GM23338 (cell line): Measurements from ENCODE around the gene UNC5C. TPM values are rescaled to one million over a fixed set of nuclear protein-coding genes. Genes with fewer than 3 reads are reported as not detected.

ENCODE experiments used
- ATAC-seq: fragments of 200-7000 bp; cut with Tn5 transposase; 3 replicates; pipeline ENCODE4 v1.9.1; 2020
- DNase-seq: peaks from one replicate; pipeline ENCODE4 v3.0.0-alpha.2; 2015; ENCODE audit warnings: low spot score
- H2AFZ ChIP-seq: fragments of 200-600 bp; sonication (generic); 2 replicates; pipeline ENCODE4 v1.8.0; 2016; ENCODE audit warnings: antibody characterized with exemption, mild to moderate bottlenecking, moderate library complexity
- H3F3A ChIP-seq: fragments of 200-600 bp; sonication (generic); replicated peaks from 2 replicates; pipeline ENCODE4 v1.8.0; 2017; ENCODE audit warnings: antibody characterized with exemption, mixed run types, low read depth
- H3K27ac ChIP-seq: fragments of 200-600 bp; sonication (generic); 2 replicates; pipeline ENCODE4 v1.6.1; 2016; ENCODE audit warnings: low read depth
- H3K27me3 ChIP-seq: fragments of 200-600 bp; sonication (generic); 2 replicates; pipeline ENCODE4 v1.8.0; 2016; ENCODE audit warnings: mild to moderate bottlenecking, mixed run types, moderate library complexity; ENCODE audit not compliant: insufficient read depth
- H3K36me3 ChIP-seq: fragments of 200-600 bp; sonication (generic); 2 replicates; pipeline ENCODE4 v1.8.0; 2016; ENCODE audit warnings: mild to moderate bottlenecking; ENCODE audit not compliant: insufficient read depth
- H3K4me1 ChIP-seq: fragments of 200-600 bp; sonication (generic); 2 replicates; pipeline ENCODE4 v1.8.0; 2016; ENCODE audit warnings: mild to moderate bottlenecking, moderate library complexity; ENCODE audit not compliant: insufficient read depth
- H3K4me2 ChIP-seq: fragments of 200-600 bp; sonication (generic); 2 replicates; pipeline ENCODE4 v1.7.1; 2017; ENCODE audit warnings: mixed run types
- H3K4me3 ChIP-seq: fragments of 200-600 bp; sonication (generic); 2 replicates; pipeline ENCODE4 v1.6.1; 2016; ENCODE audit warnings: mixed run types
- H3K79me2 ChIP-seq: fragments of 200-600 bp; sonication (generic); replicated peaks from 2 replicates; pipeline ENCODE4 v1.8.0; 2017; ENCODE audit warnings: mild to moderate bottlenecking; ENCODE audit not compliant: insufficient read depth
- H3K9me2 ChIP-seq: fragments of 200-600 bp; sonication (generic); 2 replicates; pipeline ENCODE4 v1.8.0; 2017; ENCODE audit not compliant: insufficient read depth
- H4K20me1 ChIP-seq: fragments of 200-600 bp; sonication (generic); replicated peaks from 2 replicates; pipeline ENCODE4 v1.8.0; 2017; ENCODE audit warnings: mild to moderate bottlenecking; ENCODE audit not compliant: insufficient read depth
- H3K27ac Mint-ChIP-seq: 2 replicates; pipeline ENCODE4 v1.8.0; 2020; ENCODE audit warnings: inconsistent platforms, mild to moderate bottlenecking, moderate library complexity, mixed read lengths
- H3K27me3 Mint-ChIP-seq: 3 replicates; pipeline ENCODE4 v1.8.0; 2022; ENCODE audit warnings: low read depth, mild to moderate bottlenecking, moderate library complexity, mixed read lengths, inconsistent platforms; ENCODE audit not compliant: insufficient read depth, poor library complexity
- H3K36me3 Mint-ChIP-seq: 3 replicates; pipeline ENCODE4 v1.8.0; 2021; ENCODE audit warnings: low read depth, mild to moderate bottlenecking, inconsistent platforms, moderate library complexity, mixed read lengths
- H3K4me1 Mint-ChIP-seq: 3 replicates; pipeline ENCODE4 v1.8.0; 2020; ENCODE audit warnings: mild to moderate bottlenecking, inconsistent platforms, mixed read lengths
- H3K4me3 Mint-ChIP-seq: 3 replicates; pipeline ENCODE4 v1.8.0; 2021; ENCODE audit warnings: moderate library complexity, mild to moderate bottlenecking, inconsistent platforms, mixed read lengths
- H3K9me3 Mint-ChIP-seq: 3 replicates; pipeline ENCODE4 v1.8.0; 2020; ENCODE audit warnings: moderate library complexity, mild to moderate bottlenecking, inconsistent platforms, mixed read lengths
- CREB1 ChIP-seq: fragments of 250-450 bp; sonication (Bioruptor Pico); IDR thresholded peaks from 2 replicates; pipeline ENCODE4 v1.5.0; 2020; ENCODE audit warnings: low read depth, mild to moderate bottlenecking, moderate library complexity
- CTCF ChIP-seq, 2 experiments: fragments of 200-600 bp in 1 of 2; sonication (generic) in 1 of 2; conservative IDR thresholded peaks; 2 replicates each; pipeline versions ENCODE4 v1.5.1 to v1.6.1; 2016 to 2017; ENCODE audit warnings: antibody characterized with exemption in 2 of 2, low read depth in 2 of 2, mild to moderate bottlenecking in 2 of 2, moderate library complexity in 1 of 2
- ETS1 ChIP-seq: IDR thresholded peaks from 2 replicates; pipeline ENCODE4 v1.6.1; 2016; ENCODE audit warnings: antibody characterized with exemption
- EZH2 ChIP-seq: fragments of 200-600 bp; sonication (generic); IDR thresholded peaks from one replicate; pipeline ENCODE4 v1.8.0; 2017; ENCODE audit warnings: antibody characterized with exemption, mild to moderate bottlenecking, low read depth; ENCODE audit not compliant: unreplicated experiment
- EZH2phosphoT487 ChIP-seq: fragments of 200-600 bp; sonication (generic); IDR thresholded peaks from one replicate; pipeline ENCODE4 v1.8.1; 2018; ENCODE audit warnings: antibody characterized with exemption; ENCODE audit not compliant: unreplicated experiment
- JUNB ChIP-seq: IDR thresholded peaks from one replicate; pipeline ENCODE4 v1.6.1; 2016; ENCODE audit warnings: antibody characterized with exemption; ENCODE audit not compliant: unreplicated experiment
- NANOG ChIP-seq: IDR thresholded peaks from 2 replicates; pipeline ENCODE4 v1.6.1; 2016; ENCODE audit warnings: antibody characterized with exemption, borderline replicate concordance
- REST ChIP-seq: IDR thresholded peaks from one replicate; pipeline ENCODE4 v1.6.1; 2018; ENCODE audit warnings: antibody characterized with exemption; ENCODE audit not compliant: unreplicated experiment
- ZNF114 ChIP-seq: fragments of 250-450 bp; sonication (Bioruptor Pico); IDR thresholded peaks from 2 replicates; pipeline ENCODE4 v1.5.0; 2020; ENCODE audit warnings: mild to moderate bottlenecking, moderate library complexity
- ZNF462 ChIP-seq: fragments of 250-450 bp; sonication (Bioruptor Pico); IDR thresholded peaks from 2 replicates; pipeline ENCODE4 v1.5.0; 2020; ENCODE audit warnings: mild to moderate bottlenecking, moderate library complexity
- polyA plus RNA-seq: library from polyadenylated mRNA; unstranded; fragments of >200 nt; fragmentation: Nextera tagmentation; extraction: Ambion mirVana; gene quantifications from 2 replicates; pipeline ENCODE4 v1.2.1, GENCODE V29; 2016
- total RNA-seq: library from RNA; depleted of rRNA; stranded (reverse); fragments of >200 nt; shearing (Covaris generic); gene quantifications from 2 replicates; pipeline ENCODE4 v1.2.3, GENCODE V29; 2014

Gene UNC5C
- total and polyA plus RNA-seq, 2 experiments from 2014 or later, result 0.08 to 0.21 TPM

- Histone ChIP-seq H3K4me3 (no peak overlapping the region), H3K36me3 (no peaks in the 10 kb centered on the region), H3K27ac (no peak overlapping the region), H3K4me2 (no peak overlapping the region), H3K9me2 (no peaks in the 10 kb centered on the region), H2AFZ (no peak overlapping the region), H3K79me2 (no peaks in the 10 kb centered on the region), H3K4me1 (no peaks in the 10 kb centered on the region), H4K20me1 (no peaks in the 10 kb centered on the region), H3F3A (no peaks in the 10 kb centered on the region), H3K27me3 (no peaks in the 10 kb centered on the region)
- Mint-ChIP-seq H3K36me3 (no peaks in the 10 kb centered on the region), H3K27ac (no peak overlapping the region), H3K27me3 (no peaks in the 10 kb centered on the region), H3K4me1 (no peaks in the 10 kb centered on the region), H3K9me3 (no peaks in the 10 kb centered on the region), H3K4me3 (no peak overlapping the region)
- ATAC-seq (peak; percentile 34; the same call in 1 of the 3 replicates), DNase-seq (no peak)
- TF ChIP-seq NANOG (no peak), EZH2phosphoT487 (no peak)
Measured at GRCh38 chr4:95462921-95463320, 85.9 kb downstream of the UNC5C start.

- no peak overlapping the region for H3K4me3 Mint-ChIP-seq
- no peaks in the 10 kb centered on the region for H3F3A ChIP-seq
- H3K9me2 ChIP-seq, result no peaks in the 10 kb centered on the region
- H3K36me3 Mint-ChIP-seq, result no peaks in the 10 kb centered on the region
- DNase-seq, result no peak
- H3K27me3 Mint-ChIP-seq, result peaks cover 3% of the 10 kb centered on the region
- H3K79me2 ChIP-seq, result no peaks in the 10 kb centered on the region
- no peaks in the 10 kb centered on the region for H3K9me3 Mint-ChIP-seq
- H3K36me3 ChIP-seq, result no peaks in the 10 kb centered on the region
- no peak overlapping the region for H3K4me2 ChIP-seq
- no peaks in the 10 kb centered on the region for H4K20me1 ChIP-seq
- no peak overlapping the region for H3K27ac Mint-ChIP-seq
- H3K4me3 ChIP-seq, result no peak overlapping the region
- H3K4me1 ChIP-seq, result no peaks in the 10 kb centered on the region
- H3K27me3 ChIP-seq, result no peaks in the 10 kb centered on the region
- no peak for ATAC-seq
- H2AFZ ChIP-seq, result peak overlapping the region; percentile 69; the same call in 1 of the 2 replicates
- H3K27ac ChIP-seq, result no peak overlapping the region
- no peaks in the 10 kb centered on the region for H3K4me1 Mint-ChIP-seq
- TF ChIP-seq ETS1 (no peak), NANOG (no peak), CTCF (conservative IDR thresholded peaks at IDR 0.05; ENCODE audit: low read depth in 2 of 2) (no peak), JUNB (no peak), ZNF114 (no peak), REST (no peak), ZNF462 (CRISPR knock-in tag) (no peak), CREB1 (CRISPR knock-in tag) (no peak), EZH2 (no peak)
Measured at GRCh38 chr4:95457353-95457752, 91.4 kb downstream of the UNC5C start.
